Glomerular visceral epithelial cell (primary cell): ENCODE measurements around the gene SPINK6.

Experiments
- DNase-seq: peaks from one replicate; pipeline ENCODE4 v3.0.0-alpha.2; 2016; ENCODE audit errors: extremely low spot score

SPINK6 gene

GRCh38 chr5:148202531-148203203 lies at the start of gene SPINK6:
TSS of gene SPINK6 (plus strand) at chr5:148203042. CDS start at chr5:148203097, 55 bp downstream.
- DNase-seq: no peak

- no peak for DNase-seq
Observed at GRCh38 chr5:148156609-148157008, 46.2 kb upstream of the SPINK6 start.

GRCh38 chr5:148162038-148162437 lies 40.8 kb upstream of the SPINK6 start:
- DNase-seq: no peak

- no peak for DNase-seq
Observed at GRCh38 chr5:148163345-148163744, 39.5 kb upstream of the SPINK6 start.

GRCh38 chr5:148166550-148167283 lies 36.1 kb upstream of the SPINK6 start:
- no peak for DNase-seq

- DNase-seq: no peak
Observed at GRCh38 chr5:148168246-148168645, 34.6 kb upstream of the SPINK6 start, which contains the start of gene SPINK14. TSS of gene SPINK14 (plus strand) at chr5:148168546. CDS start at chr5:148169733, 1,187 bp downstream.

- no peak for DNase-seq
Observed at GRCh38 chr5:148172377-148172776, 30.5 kb upstream of the SPINK6 start.

GRCh38 chr5:148176480-148176879 lies 26.4 kb upstream of the SPINK6 start:
- DNase-seq: no peak

GRCh38 chr5:148177207-148177606 lies 25.6 kb upstream of the SPINK6 start:
- no peak for DNase-seq

- peak; percentile 52 for DNase-seq
Observed at GRCh38 chr5:148179234-148179824, 23.5 kb upstream of the SPINK6 start.

- DNase-seq: peak; percentile 44
Observed at GRCh38 chr5:148186248-148187003, 16.4 kb upstream of the SPINK6 start.

- no peak for DNase-seq
Observed at GRCh38 chr5:148191010-148191409, 11.8 kb upstream of the SPINK6 start.

GRCh38 chr5:148193202-148193601 lies 9.6 kb upstream of the SPINK6 start:
- DNase-seq: no peak

- DNase-seq: no peak
Observed at GRCh38 chr5:148201151-148201550, 1.7 kb upstream of the SPINK6 start.

GRCh38 chr5:148205044-148205806 lies 2.4 kb downstream of the SPINK6 start:
- DNase-seq: no peak

- DNase-seq: no peak
Observed at GRCh38 chr5:148205865-148206264, 3.0 kb downstream of the SPINK6 start.

- no peak for DNase-seq
Observed at GRCh38 chr5:148206620-148207019, 3.8 kb downstream of the SPINK6 start.

- DNase-seq: no peak
Observed at GRCh38 chr5:148208226-148208625, 5.4 kb downstream of the SPINK6 start.

- DNase-seq: no peak
Observed at GRCh38 chr5:148209151-148209770, 6.4 kb downstream of the SPINK6 start.

GRCh38 chr5:148214665-148215185 lies 11.9 kb downstream of the SPINK6 start:
- DNase-seq: no peak

GRCh38 chr5:148221508-148221907 lies 18.7 kb downstream of the SPINK6 start:
- DNase-seq: no peak
